Measurements from ENCODE around the gene NRGN.
A peak's percentile ranks its signal among the peaks of the same experiment; 100 is the strongest.

Gene NRGN

GRCh38 chr11:124793466-124794278, 53.9 kb downstream of the NRGN start:
- DNase-seq: peak; percentile 52

- no peak for DNase-seq
These were observed 56.6 kb downstream of the NRGN start for GRCh38 chr11:124796312-124796711.

Measured in NCI-H1105 (cell line).